Activated CD4-positive, alpha-beta T cell treated with anti-CD3 and anti-CD28 coated beads, Interleukin-2, amount 50 U/mL, for 1 hour (primary cell): ENCODE data around the gene PDZRN4.
"Not testable (repeated sequence)": the region's sequence is repeated elsewhere in the genome, so short reads cannot be mapped to it uniquely, and the experiment has no call there.

Experiments used
- DNase-seq: peaks from one replicate; pipeline ENCODE4 v3.0.0-alpha.2; 2020

Gene PDZRN4

DNA sequence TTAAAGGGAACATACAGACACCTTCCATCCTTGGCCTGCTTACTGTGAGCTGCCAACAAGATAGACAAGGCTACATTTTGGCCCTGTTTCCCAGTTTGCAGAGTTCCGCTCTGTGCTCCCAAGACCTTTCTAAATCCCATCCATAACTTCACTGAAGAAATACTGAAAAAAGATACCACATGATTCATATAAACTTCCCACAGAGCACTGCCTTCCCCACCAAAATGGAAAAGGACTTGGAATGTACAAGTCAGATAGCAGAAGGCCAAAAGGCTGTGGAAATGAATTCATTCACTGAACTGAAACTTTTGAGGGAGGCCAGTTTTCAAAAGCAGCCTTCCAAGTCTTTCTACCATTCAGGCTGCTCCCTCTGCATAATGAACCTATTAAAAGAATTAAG is 29.6 kb downstream of the PDZRN4 start:
- DNase-seq, result no peak

GRCh38 chr12:41220931-41221330 is 32.8 kb downstream of the PDZRN4 start:
- DNase-seq, result no peak

DNA sequence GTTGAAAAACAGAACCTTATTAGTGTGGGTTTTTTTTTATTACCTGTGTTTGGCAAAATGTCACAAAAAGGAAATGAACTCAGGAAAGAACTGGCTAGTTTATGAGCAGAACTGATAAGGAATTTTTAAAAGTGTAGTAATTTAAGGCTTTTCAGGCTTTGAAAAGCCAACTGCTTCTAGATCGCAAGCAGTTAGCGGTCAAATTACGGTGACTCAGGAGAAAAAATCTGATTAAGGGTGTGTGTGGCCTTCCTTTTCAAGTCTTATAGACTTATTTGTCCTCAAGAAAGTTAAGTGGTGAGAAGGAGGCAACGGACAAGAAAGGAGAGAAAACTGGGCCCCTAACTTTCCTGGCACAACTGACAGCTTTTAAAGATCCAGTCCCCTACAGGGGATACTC is 33.4 kb downstream of the PDZRN4 start:
- no peak for DNase-seq

GRCh38 chr12:41223600-41223999 is 35.5 kb downstream of the PDZRN4 start:
- no peak for DNase-seq

- no peak for DNase-seq
These were observed 35.9 kb downstream of the PDZRN4 start for GRCh38 chr12:41224066-41224465.

DNA sequence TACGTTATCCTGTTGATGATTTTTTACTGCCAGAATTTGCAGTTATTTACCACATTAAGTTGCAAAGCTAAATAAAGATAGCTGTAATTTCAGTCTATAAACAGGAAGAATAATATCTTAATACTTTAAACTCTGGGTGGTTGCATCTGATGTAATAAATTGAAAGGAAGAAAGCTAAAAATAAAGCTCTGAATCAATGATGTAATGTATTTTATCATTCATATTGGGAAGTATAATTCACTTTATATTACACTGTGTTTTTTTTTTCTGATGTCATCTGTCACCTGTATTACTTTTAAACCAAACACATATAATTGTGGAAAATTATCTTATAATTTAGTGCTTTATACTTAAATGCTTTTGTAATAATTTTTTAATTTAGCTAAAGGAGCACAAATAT is 37.1 kb downstream of the PDZRN4 start:
- DNase-seq, result no peak

- no peak for DNase-seq
These were observed 40.1 kb downstream of the PDZRN4 start for GRCh38 chr12:41228066-41228820.

DNA sequence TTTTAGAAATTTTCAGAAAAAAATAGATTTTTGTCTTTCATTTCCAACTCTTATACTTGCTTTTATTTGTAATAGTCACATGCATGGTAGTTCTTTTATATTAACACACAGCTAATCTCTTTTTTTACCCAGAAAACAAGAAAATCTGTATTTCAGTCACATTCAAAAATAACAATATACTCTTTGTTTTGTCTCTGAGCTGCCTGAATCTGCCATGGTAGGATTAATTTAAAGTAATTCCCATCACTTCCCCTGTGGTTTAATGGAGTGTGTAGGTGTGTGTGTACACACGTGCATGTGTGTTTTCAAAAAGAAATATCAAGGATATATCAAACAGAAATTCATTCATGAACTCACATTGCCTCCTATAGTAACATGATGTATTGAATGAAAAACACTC is 42.6 kb downstream of the PDZRN4 start:
- no peak for DNase-seq

GRCh38 chr12:41234692-41235091 is 46.6 kb downstream of the PDZRN4 start:
- DNase-seq, result no peak

GRCh38 chr12:41242603-41243002 is 54.5 kb downstream of the PDZRN4 start:
- DNase-seq, result no peak

GRCh38 chr12:41248391-41248790 is 60.3 kb downstream of the PDZRN4 start:
- no peak for DNase-seq

- DNase-seq, result no peak
These were observed 62.6 kb downstream of the PDZRN4 start for GRCh38 chr12:41250748-41251147.

DNA sequence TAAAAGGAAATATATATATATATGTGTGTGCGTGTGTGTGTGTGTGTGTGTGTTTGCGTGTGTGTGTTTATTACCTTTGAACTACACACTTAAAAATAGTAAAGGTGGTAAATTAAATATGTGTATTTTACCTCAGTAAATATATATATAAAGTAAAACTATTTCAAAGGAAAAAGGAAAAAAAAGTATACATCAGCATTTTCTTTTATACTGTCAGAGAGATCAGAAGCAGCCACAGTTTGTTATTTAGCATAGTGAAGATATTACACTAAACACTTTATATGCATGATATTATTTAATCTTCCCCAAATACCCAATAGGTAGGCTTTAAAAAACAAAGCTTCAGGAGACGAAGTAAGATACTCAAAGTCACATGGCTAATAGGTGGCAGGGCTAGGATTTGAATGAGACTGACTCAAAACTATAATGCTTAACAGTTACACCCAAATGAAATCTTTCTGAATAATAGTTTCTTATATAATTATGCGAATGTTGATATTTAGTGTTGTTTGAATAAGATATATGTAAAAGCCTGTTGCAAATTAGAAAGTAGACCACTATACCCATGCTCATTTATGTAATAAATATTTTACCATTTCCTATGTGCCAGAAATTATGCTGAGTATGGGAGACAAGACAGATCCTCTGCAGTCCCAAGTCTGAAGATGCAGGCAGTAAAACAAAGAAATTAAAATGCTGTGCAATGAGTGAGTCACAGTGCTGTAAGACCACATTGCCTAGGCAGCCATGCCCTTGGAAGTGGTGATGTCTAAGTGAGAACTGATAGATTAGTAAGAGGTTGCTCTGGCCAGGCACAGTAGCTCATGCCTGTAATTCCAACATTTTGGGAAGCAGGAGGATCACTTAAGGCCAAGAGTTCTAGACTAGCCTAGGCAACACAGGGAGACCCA is 66.1 kb downstream of the PDZRN4 start:
- DNase-seq, result no peak

- not testable (repeated sequence) for DNase-seq
These were observed 75.1 kb downstream of the PDZRN4 start for GRCh38 chr12:41263196-41263595.

DNA sequence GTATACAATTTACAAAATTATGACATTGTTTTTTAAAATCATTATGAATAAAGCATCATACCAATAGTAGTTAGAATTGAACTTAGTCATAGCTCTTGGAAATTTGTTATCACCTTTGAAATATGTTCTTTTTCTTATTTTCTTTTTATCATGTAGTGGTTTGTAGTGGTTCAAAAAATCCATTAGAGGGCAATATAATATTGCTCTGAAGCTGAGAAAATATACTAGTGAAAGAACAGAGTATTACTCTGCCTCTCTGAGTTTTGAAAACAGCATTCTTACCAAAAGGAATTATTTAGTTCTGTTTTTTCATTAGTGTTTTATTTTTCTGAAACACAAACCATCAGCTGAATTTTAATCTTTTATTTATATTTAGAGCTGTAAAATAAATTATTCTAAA is 76.2 kb downstream of the PDZRN4 start:
- DNase-seq, result no peak

DNA sequence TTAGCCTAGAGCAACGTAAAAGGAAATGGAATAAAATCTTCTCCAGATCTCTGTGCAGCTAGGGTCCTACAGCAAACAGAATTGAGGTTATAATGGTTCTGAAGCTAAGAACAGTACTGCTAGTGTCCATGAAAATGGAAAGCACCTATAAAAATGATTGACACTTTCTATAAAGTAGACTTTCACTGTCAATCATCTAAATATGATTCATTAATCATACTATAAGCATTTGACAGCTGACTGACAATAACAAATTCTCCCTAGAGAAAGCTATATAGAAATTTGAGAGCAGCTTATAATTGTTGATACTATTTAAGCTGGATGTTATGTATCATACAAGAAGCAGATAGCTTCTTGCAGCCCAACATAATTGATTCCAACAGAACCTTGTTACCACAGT is 80.9 kb downstream of the PDZRN4 start:
- DNase-seq, result no peak

- no peak for DNase-seq
These were observed 83.4 kb downstream of the PDZRN4 start for GRCh38 chr12:41271489-41271888.

- DNase-seq, result no peak
These were observed 86.5 kb downstream of the PDZRN4 start for GRCh38 chr12:41274643-41275042.

DNA sequence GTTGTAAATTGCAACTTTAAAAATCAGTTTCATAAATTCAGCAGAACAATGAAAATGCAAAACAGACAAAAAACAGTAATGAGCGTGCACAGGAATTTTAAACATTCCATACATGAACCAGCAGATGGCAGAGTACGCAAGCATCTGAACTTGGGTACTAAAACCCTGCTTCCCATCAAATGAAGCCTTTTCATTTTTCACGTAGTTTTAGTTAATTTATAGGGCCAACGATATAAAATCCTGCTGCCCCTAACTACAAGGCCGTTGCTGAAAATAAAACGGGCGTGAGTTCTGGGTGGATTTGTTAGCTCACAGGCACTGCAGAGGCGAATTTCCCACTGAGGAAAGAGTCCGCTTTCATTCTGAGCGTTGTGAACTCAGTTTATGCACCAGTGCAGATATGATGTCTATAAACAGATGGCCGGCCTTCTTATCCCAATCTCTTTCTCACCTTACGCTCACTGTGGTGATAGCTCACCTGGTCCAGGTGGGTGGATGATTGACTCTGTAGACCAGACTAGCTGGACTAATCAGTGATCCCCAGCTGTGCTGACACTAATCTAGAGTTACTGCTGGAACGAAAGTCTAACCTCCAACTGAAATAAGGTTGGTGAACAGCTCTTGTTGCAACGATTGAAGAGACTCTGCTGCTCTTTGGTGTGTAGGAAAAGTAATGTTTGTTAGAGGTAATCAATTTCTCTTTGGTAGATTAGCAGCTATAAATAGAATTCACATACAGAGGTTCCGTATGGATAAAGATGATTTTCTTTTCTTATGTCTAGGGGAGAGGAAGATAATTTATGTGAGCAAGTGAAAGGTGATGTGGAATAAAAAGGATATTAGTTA is 89.2 kb downstream of the PDZRN4 start:
- no peak for DNase-seq

- no peak for DNase-seq
These were observed 89.8 kb downstream of the PDZRN4 start for GRCh38 chr12:41277946-41278267.

GRCh38 chr12:41280341-41281095 is 92.4 kb downstream of the PDZRN4 start:
- DNase-seq, result not testable (repeated sequence)

DNA sequence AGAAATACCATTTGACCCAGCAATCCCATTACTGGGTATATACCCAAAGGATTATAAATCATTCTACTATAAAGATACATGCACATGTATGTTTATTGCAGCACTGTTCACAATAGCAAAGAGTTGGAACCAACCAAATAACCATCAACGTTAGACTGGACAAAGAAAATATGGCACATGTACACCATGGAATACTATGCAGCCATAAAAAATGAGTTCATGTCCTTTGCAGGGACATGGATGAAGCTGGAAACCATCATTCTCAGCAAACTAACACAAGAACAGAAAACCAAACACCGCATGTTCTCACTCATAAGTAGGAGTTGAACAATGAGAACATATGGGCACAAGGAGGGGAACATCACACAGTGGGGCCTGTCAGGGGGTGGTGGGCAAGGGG is 97.3 kb downstream of the PDZRN4 start:
- not testable (repeated sequence) for DNase-seq

DNA sequence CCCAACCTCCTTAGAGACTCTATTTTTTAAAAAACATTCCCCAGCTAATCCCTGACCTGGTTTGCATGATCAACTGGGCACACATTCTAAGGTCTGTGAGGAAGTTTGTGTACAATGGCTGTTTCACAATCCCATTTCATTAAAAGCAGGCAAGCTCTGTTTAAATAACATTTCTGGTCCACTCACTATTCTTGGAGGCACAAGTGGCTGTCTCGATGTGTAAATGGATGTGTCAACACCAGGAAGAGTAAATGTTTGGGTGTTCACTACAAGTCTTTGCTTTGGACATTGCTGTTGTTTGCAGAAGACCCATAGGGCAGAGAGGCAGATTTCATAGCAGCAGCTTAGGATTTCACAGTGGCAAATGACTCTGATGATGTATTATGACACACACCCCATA is 98.3 kb downstream of the PDZRN4 start:
- no peak for DNase-seq
